BLaER1 treated with 17β-estradiol and CSF1 and Interleukin-3, amounts not matched to agents 10 nM and 100 nM (cell line): Measurements from ENCODE around the gene MYLK3.
A peak's percentile ranks its signal among the peaks of the same experiment; 100 is the strongest.

Experiments used
- H3K27ac ChIP-seq, 11 experiments: shearing (Covaris generic); formaldehyde crosslinking; 2 replicates each; pipeline ENCODE4 v1.8.1; 2022
- H3K27me3 ChIP-seq, 11 experiments: shearing (Covaris generic); formaldehyde crosslinking; 2 replicates each; pipeline ENCODE4 v1.8.1; 2022
- H3K36me3 ChIP-seq, 11 experiments: shearing (Covaris generic); formaldehyde crosslinking; 2 replicates each; pipeline ENCODE4 v1.8.1; 2022
- H3K4me1 ChIP-seq, 10 experiments: shearing (Covaris generic); formaldehyde crosslinking; 2 replicates each; pipeline ENCODE4 v1.8.1; 2022
- H3K4me2 ChIP-seq, 11 experiments: shearing (Covaris generic); formaldehyde crosslinking; 2 replicates each; pipeline ENCODE4 v1.8.1; 2022
- H3K4me3 ChIP-seq, 10 experiments: shearing (Covaris generic); formaldehyde crosslinking; 2 replicates each; pipeline ENCODE4 v1.8.1; 2022
- H3K9ac ChIP-seq, 11 experiments: shearing (Covaris generic); formaldehyde crosslinking; 2 replicates each; pipeline ENCODE4 v1.8.1; 2022
- H3K9me3 ChIP-seq, 11 experiments: shearing (Covaris generic); formaldehyde crosslinking; replicated peaks in 1 of 11; 2 replicates each; pipeline ENCODE4 v1.8.1; 2022
- H4K20me1 ChIP-seq, 11 experiments: shearing (Covaris generic); formaldehyde crosslinking; 2 replicates each; pipeline ENCODE4 v1.8.1; 2022
- Cebpa-rat ChIP-seq, 11 experiments: shearing (Covaris generic); IDR thresholded peaks; 2 replicates each; pipeline ENCODE4 v1.8.1; 2022

The MYLK3 gene

GRCh38 chr16:46695937-46696336, 52.2 kb downstream of the MYLK3 start:
- Histone ChIP-seq H3K27me3 (no peaks in the 10 kb centered on the region), H3K4me1 (peaks cover 11 to 17% (median 17%) of the 10 kb centered on the region in 10 experiments), H3K9me3 (no peaks in the 10 kb centered on the region), H3K9ac (no peak overlapping the region), H3K4me3 (no peak overlapping the region), H3K27ac (no peak overlapping the region), H4K20me1 (peaks cover 0 to 30% (median 15%) of the 10 kb centered on the region in 11 experiments; a peak in 17 of 22 replicates), H3K36me3 (peaks cover 13 to 93% (median 82%) of the 10 kb centered on the region in 11 experiments), H3K4me2 (no peak overlapping the region)
- TF ChIP-seq Cebpa-rat (IDR thresholded peaks at IDR 0.05), result no peak

GRCh38 chr16:46693598-46693997, 54.5 kb downstream of the MYLK3 start:
- Histone ChIP-seq H3K9me3 (no peaks in the 10 kb centered on the region), H3K4me2 (no peak overlapping the region), H3K27me3 (no peaks in the 10 kb centered on the region), H3K4me1 (peaks cover 16 to 24% (median 22%) of the 10 kb centered on the region in 10 experiments), H4K20me1 (peaks cover 0 to 38% (median 25%) of the 10 kb centered on the region in 11 experiments; a peak in 17 of 22 replicates), H3K36me3 (peaks cover 13 to 71% (median 65%) of the 10 kb centered on the region in 11 experiments), H3K4me3 (no peak overlapping the region), H3K27ac (no peak overlapping the region), H3K9ac (no peak overlapping the region)
- TF ChIP-seq Cebpa-rat (IDR thresholded peaks at IDR 0.05), result no peak

- H3K4me1 ChIP-seq, result peaks cover 27 to 36% (median 34%) of the 10 kb centered on the region in 10 experiments
- no peaks in the 10 kb centered on the region for H3K27me3 ChIP-seq
- H3K36me3 ChIP-seq, result peaks cover 4 to 52% (median 46%) of the 10 kb centered on the region in 11 experiments
- H4K20me1 ChIP-seq, result peaks cover 14 to 53% (median 39%) of the 10 kb centered on the region in 11 experiments
- H3K27ac ChIP-seq, result no peak overlapping the region
- peak overlapping the region; percentile 88 to 99 (median 93) for H3K4me2 ChIP-seq
- H3K4me3 ChIP-seq, result peak overlapping the region in 9 of 10 experiments; percentile 1 to 99 (median 88); a peak in 12 of 20 replicates
- TF ChIP-seq Cebpa-rat (IDR thresholded peaks at IDR 0.05), result no peak
- no peaks in the 10 kb centered on the region for H3K9me3 ChIP-seq
- H3K9ac ChIP-seq, result peak overlapping the region in 9 of 11 experiments; percentile 89 to 96 (median 92); a peak in 16 of 22 replicates
Measured at GRCh38 chr16:46691726-46692125, 56.4 kb downstream of the MYLK3 start.

DNA sequence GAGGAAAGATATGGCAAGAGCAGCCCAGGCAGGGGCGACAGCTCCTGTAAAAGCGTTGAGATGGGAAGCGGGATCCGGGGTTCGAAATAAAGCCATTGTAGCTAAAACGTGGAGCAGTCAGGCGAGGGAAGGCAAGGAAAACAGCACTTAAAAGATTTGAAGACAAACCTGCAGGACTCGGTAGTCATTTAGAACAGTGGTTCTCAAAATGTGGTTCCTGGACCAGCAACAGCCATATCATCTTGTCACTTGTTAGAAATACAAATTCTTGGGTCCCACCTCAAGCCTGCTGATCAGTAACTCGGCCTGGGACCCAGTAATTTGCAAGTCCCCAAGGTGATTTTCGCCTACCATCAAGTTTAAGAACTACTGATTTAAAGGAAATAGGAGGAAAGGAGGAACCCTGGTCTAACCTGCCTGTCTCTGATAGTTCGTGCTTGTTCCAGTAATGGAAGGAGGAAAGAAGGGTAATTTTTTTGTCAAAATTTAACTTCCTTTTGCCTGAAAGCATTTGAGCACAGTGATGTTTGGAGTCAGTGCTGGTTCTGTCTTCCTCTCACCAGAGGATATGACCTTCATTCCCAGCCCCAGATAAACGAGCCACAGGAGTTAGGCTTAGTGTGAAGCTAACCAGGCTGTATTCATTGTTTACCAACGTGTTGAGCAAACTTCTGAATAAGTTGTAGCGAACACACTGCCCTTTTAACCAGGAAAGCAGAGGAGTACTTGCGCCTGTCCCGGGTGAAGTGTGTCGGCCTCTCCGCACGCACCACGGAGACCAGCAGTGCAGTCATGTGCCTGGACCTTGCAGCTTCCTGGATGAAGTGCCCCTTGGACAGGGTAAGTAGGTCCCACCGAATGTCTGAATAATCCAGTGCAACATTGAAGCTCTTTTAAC, 57.6 kb downstream of the MYLK3 start:
- no peak for TF ChIP-seq Cebpa-rat (IDR thresholded peaks at IDR 0.05)
- peaks cover 30 to 48% (median 39%) of the 10 kb centered on the region in 10 experiments for H3K4me1 ChIP-seq
- no peaks in the 10 kb centered on the region for H3K9me3 ChIP-seq
- peak overlapping the region; percentile 86 to 96 (median 91) for H3K9ac ChIP-seq
- H3K4me2 ChIP-seq, result peak overlapping the region; percentile 88 to 99 (median 93)
- peaks cover 25 to 55% (median 46%) of the 10 kb centered on the region in 11 experiments for H4K20me1 ChIP-seq
- H3K27me3 ChIP-seq, result no peaks in the 10 kb centered on the region
- peaks cover 0 to 40% (median 34%) of the 10 kb centered on the region in 11 experiments; a peak in 21 of 22 replicates for H3K36me3 ChIP-seq
- peak overlapping the region; percentile 75 to 99 (median 90) for H3K4me3 ChIP-seq
- peak overlapping the region in 10 of 11 experiments; percentile 82 to 96 (median 91); a peak in 21 of 22 replicates for H3K27ac ChIP-seq

DNA sequence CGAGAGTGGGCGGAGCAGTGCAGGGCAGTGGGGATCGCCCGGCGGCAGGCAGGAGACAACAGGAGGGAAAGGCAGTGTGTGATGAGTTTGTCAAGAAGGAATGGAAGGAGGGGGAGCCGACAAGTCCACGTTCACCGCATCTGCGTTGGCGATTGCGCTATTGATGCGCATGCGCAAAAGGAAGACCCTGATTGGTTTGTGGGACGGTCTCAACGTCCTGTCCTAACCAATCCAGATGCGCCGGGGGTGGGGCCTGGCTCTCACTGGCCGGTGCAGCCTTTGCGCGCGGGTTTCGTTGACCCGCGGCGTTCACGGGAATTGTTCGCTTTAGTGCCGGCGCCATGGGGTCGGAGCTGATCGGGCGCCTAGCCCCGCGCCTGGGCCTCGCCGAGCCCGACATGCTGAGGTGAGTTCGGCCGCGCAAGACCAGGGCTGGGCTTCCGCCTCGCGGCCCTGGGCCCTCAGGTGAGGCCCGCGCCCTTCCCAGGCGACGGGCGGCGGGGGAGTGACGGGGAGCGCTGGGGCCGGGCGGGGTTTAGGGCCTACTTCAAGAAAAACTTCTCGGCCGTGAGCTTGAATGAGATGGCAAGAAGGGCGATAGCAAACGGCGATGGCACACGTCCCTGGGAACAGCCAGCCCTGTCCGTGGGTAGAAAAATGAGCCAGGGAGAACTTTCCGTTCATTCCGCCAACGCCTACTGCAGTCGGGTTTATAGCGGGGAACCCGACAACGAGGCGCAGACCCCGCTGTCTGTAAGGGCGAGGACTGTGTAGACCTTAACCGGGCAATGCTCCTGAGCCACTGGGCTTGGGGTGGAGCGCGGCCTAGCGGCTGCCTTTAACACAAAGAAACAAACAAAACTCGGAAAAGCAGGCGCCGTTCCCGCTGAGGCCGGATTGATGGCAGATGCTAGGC, 58.5 kb downstream of the MYLK3 start, which contains the start of gene ORC6:
Gene ORC6, plus strand, starts transcription at position 295 of the 916 bp plus-strand sequence. Its CDS starts 47 bp downstream, at position 342.
- no peaks in the 10 kb centered on the region for H3K27me3 ChIP-seq
- TF ChIP-seq Cebpa-rat (IDR thresholded peaks at IDR 0.05), result no peak
- peaks cover 30 to 57% (median 39%) of the 10 kb centered on the region in 10 experiments for H3K4me1 ChIP-seq
- H3K9me3 ChIP-seq, result no peaks in the 10 kb centered on the region
- peak within 1 kb of the TSS; percentile 86 to 96 (median 91) for H3K9ac ChIP-seq
- H4K20me1 ChIP-seq, result peaks cover 34 to 64% (median 54%) of the 10 kb centered on the region in 11 experiments
- H3K4me2 ChIP-seq, result peak within 1 kb of the TSS; percentile 88 to 99 (median 94)
- H3K36me3 ChIP-seq, result peaks cover 0 to 31% (median 25%) of the 10 kb centered on the region in 11 experiments; a peak in 17 of 22 replicates
- H3K4me3 ChIP-seq, result peak within 1 kb of the TSS; percentile 75 to 99 (median 90)
- H3K27ac ChIP-seq, result peak within 1 kb of the TSS; percentile 82 to 96 (median 91)

DNA sequence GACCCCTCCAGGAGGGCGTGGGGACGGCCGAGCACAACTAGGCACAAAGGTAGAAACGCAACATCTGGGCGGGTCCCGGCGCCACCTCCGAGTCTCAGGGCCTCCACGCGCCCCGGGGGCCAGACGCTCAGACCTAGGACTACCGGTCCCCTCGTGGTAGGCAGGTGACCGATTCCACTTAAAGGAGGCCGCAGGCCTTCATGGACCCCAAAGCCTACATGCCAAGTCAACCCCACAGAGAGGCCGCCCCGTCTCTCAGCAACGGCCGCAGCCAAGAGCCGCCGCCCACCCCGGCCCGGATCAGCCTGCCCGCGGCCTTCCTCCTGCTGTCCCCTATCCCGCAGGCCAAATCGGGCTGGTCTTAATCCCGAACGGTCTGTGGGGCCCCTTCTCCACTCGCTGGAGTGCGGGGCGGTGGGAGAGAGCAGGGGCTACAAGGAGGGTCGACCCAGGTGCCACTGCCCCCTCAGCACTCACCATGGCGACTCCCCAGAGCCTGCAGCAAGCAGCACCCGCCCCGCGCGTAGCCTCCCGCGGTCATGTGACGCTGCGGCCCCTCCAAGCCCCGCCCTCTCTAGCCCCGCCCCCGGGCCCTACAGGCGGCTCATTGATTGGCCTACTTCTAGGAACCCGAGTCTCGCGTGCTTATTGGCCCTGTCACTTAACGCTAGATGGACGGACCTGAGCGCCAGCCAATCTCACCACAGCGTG, 59.3 kb downstream of the MYLK3 start, which contains the start of gene VPS35:
Gene VPS35, minus strand, starts transcription at position 525 of the 711 bp plus-strand sequence. Its CDS starts 45 bp downstream, at position 480.
- H3K9ac ChIP-seq, result peak within 1 kb of the TSS; percentile 86 to 96 (median 91)
- TF ChIP-seq Cebpa-rat (IDR thresholded peaks at IDR 0.05), result no peak
- H3K4me2 ChIP-seq, result peak within 1 kb of the TSS; percentile 88 to 99 (median 94)
- peaks cover 30 to 66% (median 39%) of the 10 kb centered on the region in 10 experiments for H3K4me1 ChIP-seq
- peak within 1 kb of the TSS; percentile 82 to 96 (median 91) for H3K27ac ChIP-seq
- H3K9me3 ChIP-seq, result no peaks in the 10 kb centered on the region
- H3K27me3 ChIP-seq, result no peaks in the 10 kb centered on the region
- H3K36me3 ChIP-seq, result peaks cover 0 to 34% (median 24%) of the 10 kb centered on the region in 11 experiments; a peak in 17 of 22 replicates
- H3K4me3 ChIP-seq, result peak within 1 kb of the TSS; percentile 75 to 99 (median 90)
- H4K20me1 ChIP-seq, result peaks cover 43 to 72% (median 63%) of the 10 kb centered on the region in 11 experiments

DNA sequence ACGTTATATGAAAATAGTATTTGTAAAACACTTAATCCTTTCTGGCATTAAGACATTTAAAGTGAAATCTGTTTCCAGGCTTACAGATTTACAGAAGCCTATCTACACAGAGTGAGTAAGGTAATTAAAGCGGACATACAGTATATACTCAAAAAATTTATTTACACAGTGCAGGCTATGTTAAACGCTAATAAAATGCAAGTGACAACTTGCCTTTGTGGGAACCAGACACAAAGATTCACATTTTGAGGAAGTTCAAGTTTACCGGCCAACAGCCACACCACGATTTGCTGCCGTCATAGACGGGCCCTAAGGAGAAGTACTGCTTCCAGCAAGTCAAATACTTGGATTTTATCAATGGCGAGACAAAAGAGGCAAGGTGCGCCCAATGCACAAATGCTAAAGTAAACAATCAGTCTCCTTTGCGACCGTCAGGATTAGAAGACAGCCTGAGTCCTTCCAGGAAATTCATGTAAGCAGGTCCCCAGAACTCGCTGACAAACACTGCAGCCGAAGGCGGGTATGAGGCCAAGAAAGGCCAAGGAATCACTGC, 60.0 kb downstream of the MYLK3 start:
- Histone ChIP-seq H3K4me1 (peaks cover 30 to 72% (median 39%) of the 10 kb centered on the region in 10 experiments), H3K9me3 (no peaks in the 10 kb centered on the region), H4K20me1 (peaks cover 49 to 78% (median 69%) of the 10 kb centered on the region in 11 experiments), H3K27ac (peak overlapping the region; percentile 82 to 96 (median 91)), H3K4me3 (peak overlapping the region; percentile 75 to 99 (median 90)), H3K36me3 (peaks cover 4 to 34% (median 22%) of the 10 kb centered on the region in 11 experiments; a peak in 19 of 22 replicates), H3K9ac (peak overlapping the region; percentile 86 to 96 (median 91)), H3K4me2 (peak overlapping the region; percentile 78 to 97 (median 90)), H3K27me3 (no peaks in the 10 kb centered on the region)
- TF ChIP-seq Cebpa-rat (IDR thresholded peaks at IDR 0.05), result no peak
